OCI-M2 (cell line): ENCODE data around the gene PSMA1.
"Not testable (repeated sequence)": the region's sequence is repeated elsewhere in the genome, so short reads cannot be mapped to it uniquely, and the experiment has no call there.

Experiments used
- DNase-seq: peaks from one replicate; lab custom pipeline; 2025; ENCODE audit not compliant: unreplicated experiment; lab: John Stamatoyannopoulos, UW

The PSMA1 gene

GRCh38 chr11:14519917-14520746 lies at the start of gene PSMA1:
TSS of gene PSMA1 (minus strand) at chr11:14520386. CDS start at chr11:14520299, 87 bp downstream.
- peak; percentile 64 for DNase-seq

DNA sequence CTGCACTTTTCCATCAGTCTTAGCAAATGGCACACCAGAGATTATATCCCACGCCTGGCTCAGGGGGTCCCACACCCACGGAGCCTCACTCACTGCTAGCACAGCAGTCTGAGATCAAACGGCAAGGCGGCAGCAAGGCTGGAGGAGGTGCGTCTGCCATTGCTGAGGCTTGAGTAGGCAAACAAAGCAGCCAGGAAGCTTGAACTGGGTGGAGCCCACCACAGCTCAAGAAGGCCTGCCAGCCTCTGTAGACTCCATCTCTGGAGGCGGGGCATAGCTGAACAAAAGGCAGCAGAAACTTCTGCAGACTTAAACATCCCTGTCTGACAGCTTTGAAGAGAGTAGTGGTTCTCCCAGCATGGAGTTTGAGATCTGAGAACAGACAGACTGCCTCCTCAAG lies 49.3 kb upstream of the PSMA1 start:
- DNase-seq = not testable (repeated sequence)

- no peak for DNase-seq
Observed at GRCh38 chr11:14567064-14567651, 47.0 kb upstream of the PSMA1 start.

DNA sequence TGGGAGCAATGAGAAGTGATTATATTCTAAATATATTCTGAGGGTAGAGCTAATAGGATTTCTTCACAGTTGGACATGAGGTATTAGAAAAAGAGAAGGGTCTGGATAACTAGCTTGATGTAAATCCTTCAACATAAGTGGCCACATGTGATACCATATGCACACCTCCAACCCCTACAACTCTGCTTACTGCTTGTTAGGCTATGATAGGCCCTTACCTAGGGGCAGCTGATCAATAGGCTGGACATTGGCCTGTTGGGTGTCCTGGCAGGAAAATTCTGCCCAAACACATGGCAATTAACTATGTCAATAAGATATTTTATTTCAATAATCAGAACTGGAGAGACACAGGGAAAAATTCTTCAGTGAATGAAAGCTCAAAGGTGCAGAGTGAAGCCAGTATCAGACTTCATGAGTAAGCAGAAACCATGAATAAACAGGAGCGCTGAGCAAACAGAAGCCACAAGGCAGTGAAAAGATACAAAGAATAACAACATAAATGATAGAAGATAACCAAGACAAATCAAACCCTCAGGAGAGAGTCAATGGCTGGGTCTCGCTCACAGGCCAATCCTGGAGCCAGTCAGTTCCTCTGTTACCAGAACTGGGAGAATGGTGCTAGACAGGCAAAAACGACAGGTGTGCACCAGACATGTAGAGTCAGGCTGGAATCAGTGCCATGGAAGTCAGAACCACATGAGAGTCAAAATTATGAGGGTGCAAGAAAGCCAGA lies 46.3 kb upstream of the PSMA1 start:
- DNase-seq = no peak

GRCh38 chr11:14565845-14566244 lies 45.7 kb upstream of the PSMA1 start:
- no peak for DNase-seq

DNA sequence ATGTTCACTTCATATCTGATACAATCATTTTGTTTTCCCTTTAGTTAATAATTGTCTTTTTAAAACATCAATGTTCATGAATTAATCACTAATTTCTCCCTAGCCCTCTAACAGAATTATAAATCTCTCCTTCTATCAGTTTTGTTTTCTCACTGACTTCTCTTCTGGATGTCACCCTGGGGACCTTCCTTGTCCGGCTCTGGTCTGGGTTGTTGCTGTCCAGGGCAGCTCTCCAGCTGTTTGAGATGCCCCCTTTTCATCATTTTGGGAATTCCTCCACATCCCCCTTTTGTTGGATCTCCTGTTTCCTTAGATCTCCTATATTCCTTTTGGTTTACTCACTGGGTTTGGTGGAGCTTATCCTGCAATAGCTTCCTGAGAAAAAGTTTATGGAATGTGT lies 35.6 kb upstream of the PSMA1 start:
- DNase-seq = no peak

DNA sequence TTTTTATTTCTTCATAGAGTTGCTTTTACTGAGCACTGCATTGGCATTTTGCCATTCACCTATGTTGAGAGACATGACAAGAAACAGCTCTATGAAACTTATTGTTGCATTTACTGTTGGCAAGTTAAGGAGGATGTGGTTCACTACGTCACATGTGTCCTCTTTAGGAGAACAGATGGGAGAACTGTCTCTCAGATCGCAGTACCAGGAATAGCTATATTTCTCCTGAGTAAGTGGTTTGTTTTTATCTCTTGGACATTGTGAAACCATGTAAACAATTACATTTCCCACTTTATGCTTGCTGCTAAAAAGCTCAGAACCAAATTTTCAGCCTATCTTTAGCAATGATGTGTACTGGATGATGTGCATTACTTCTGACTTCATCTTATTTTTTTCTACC lies 34.8 kb upstream of the PSMA1 start:
- no peak for DNase-seq

GRCh38 chr11:14552089-14552488 lies 31.9 kb upstream of the PSMA1 start:
- no peak for DNase-seq

DNA sequence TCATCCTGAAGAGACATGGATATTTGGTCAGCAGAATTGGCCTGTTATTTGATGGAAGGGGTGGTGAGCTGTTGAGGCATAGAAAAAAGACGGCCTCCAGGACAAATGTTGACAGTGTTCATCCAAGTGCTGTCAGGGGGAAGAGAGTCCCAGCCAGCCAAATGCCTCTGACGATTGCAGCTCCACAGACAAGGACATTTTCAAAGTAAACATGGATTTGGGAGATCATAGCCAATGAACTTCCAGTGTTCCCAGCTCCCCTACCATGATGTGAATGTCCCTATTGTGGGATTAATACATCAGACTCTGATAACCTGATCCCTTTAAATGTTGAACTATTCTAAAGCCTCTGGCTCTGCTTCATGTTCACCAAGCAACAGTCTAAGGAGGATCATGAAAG lies 31.2 kb upstream of the PSMA1 start:
- DNase-seq = no peak

DNA sequence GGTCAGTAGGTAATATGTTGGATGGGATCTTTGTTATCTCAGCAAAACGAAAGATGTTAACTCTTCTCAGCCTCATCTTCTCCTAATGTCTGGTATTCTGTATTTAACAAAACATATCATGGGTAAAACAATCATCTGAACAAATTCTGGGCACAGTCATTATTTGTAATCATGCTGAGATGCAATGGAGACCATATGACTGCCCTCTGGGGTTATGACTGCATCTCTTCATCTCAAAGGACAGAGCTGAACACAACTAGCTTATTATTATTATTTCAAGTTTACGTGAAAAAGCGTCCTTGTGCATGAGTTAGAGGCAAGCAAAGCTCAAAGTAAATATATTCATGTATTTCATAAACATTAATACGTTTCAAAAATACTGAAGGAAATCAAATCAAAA lies 29.7 kb upstream of the PSMA1 start:
- no peak for DNase-seq

DNA sequence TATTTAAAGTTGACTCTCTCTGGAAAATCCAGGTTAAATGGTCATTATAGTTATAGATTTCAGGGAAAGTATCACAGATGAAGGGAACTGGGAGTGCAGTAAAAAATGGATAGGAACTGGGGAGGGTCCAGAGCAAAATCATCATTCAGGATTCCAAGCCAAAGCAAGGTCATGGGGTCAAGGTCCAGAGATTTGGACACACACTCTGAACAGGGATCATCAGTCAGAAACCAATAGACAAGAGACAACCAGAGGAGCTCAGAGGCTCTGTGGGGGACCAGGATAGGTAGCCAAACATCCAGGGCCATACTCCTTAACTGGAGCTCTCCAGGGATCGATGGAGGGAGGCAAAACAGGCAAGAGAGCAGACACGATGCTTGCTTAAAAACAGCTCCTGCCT lies 27.3 kb upstream of the PSMA1 start:
- DNase-seq = no peak

DNA sequence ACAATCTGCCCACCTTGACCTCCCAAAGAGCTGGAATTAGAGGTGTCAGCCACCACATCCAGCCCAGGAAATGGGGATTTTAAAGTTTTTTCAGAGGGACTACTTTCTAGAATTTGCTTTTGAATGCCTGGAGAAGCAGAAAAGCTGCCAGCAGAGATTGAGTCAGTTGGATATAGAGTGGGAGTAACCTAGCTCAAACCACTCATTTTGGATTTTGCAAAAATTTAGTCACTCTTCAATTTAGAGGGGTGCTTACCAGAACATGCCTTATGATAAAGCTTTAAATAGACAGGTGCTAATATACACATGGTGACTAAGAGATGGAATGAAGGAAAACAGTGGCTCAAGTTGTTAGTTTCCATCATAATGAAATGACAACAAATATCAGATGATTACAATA lies 26.5 kb upstream of the PSMA1 start:
- DNase-seq = no peak

- DNase-seq = no peak
Observed at GRCh38 chr11:14544611-14545010, 24.4 kb upstream of the PSMA1 start.

DNA sequence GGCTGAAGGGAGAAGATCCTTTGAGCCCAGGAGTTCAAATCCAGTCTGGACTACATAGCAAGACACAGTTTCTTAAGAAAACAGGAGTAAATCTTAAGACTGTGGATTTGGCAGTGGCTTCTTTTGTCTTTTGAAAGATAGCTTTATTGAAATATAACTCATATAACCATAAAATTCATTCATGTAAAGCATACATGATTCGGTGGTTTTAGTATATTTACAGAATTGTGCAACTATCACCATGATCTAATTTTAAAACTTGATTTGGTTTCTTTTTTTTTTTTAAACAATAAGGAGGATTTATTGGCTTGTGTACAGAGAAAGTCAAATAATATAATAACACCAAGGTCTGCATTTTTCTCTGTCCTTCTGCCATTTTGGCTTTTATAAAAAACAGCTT lies 23.1 kb upstream of the PSMA1 start:
- no peak for DNase-seq

DNA sequence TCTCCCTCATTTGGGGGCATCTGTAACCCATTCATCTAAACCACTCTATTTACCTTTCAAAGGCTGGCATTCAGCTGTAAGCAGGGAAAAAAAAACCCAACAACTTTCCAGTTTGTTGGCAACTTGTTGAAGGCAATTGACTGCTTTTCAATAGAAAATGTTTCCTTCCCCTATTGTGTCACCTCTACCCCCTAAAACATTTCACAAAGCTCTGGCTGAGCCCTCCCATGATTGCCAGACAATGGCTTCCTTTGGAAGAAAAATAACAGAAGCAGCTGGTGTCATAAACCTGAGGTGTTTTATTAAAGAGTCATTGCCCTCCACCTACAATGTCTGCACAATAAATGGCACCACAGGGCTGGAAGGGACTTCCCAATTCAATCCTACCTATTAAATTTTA lies 22.1 kb upstream of the PSMA1 start:
- no peak for DNase-seq

DNA sequence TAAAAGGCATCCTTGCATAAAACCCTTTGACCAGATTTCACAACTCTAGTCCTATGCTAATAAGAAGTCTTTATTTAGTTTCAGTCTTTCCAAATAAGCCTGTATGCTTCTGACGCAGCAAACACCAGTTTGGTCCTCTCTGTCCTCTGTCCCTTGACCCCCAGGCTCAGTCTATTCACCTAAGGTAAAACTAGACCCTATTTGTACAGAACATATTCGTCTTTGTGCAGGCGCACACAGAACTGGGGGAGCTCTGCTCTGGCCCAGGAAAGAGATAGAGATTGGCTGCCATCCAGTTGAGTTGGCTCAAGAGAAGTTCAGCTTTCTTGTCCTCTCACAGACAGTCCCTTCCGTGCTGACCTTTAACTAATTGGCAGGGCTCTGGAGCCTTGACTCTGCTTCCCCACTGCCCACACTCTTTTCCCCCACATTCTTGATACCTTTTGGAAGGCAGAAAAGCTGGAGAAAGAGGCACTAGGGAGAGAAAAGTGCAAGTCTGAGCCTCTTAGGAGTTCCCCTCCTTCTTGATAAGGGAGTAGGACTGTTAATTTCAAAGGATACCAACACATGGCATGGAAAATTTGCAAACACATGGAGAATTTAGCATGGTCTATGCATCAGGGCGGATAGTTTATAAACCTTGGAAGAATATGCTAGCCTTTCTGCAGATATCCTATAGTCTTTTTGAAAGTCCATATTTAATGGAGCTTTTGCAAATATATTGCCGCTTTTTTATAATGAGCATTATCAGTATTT lies 21.2 kb upstream of the PSMA1 start:
- no peak for DNase-seq

DNA sequence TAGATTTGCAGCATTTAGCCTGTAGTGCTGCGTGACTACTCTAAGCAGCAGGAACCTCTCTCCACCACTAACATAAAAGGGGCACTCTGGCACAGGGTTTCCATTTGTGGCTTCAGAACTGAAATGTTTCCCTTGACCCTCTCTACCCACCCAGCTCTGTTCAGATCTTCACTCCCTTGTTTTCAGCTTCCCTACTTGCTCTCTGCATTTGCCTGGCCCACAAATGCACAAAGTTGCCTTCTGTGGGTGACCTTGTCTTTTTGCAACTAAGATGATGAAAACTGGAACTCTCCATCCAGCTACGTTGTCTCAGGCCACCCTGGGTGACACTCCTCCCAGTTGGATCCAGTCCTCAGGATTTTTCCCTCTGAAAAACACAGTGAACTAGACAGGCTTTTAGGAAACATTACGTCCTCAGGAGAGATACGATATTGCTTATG lies 19.8 kb upstream of the PSMA1 start:
- DNase-seq = no peak

DNA sequence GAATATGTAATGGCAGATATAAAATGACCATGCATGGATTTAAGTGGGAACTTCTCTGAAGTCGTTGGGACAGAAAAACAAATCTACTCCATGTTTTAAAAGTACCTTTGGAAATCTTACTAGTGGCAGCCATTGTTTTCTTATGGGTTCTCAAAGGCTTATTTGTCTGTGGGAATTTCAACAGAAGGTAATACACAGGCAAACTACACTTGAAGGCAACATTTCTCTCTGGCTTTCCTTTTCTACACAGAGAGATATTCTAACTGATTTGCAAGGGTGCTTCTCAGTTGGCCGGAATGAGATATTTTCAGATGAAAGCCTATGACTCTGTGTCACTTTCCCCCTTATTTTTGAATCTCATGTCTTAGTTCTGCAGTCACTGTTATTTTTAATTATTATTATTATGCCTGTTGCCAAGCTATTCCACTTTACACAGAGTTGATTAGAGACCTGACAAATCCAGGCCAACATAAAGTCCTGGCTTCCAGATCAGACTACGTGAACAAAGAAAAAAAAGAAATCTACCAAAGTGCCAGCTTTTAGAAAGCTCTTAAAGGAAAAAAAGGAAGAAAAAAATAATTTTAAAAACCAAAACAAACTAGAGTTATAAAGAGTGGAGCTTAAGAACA lies 18.9 kb upstream of the PSMA1 start:
- no peak for DNase-seq

DNA sequence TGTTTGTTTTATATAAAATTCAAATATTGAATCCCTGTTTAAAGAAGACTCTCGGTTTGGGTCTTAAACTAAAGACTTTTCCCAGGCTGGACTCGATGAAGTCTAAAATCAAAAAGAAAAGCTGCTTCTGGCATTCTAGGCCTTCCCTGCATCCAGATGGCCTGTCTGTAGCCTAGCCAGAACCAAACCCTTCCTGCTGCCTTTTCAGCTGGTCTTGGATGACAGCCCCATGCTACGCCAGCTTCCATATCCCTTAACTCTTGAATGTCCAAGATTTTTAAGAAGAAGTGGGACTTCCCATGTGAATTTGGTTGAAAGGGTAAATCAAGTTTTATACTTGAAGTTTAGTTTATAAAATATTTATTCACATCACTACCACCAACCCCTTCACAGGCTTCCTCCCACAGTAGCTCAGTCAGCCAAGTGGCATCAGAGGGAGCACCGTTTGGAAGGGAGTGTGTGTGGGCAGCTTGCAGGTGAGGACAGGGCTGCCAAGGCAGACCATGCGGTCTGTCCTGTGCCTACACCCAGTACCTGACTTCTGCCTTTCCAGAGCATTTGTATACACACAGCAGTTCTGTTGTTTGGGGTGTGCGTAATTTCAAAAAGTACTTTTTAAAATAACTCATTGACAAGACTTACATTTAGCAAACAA lies 18.2 kb upstream of the PSMA1 start:
- DNase-seq = no peak

DNA sequence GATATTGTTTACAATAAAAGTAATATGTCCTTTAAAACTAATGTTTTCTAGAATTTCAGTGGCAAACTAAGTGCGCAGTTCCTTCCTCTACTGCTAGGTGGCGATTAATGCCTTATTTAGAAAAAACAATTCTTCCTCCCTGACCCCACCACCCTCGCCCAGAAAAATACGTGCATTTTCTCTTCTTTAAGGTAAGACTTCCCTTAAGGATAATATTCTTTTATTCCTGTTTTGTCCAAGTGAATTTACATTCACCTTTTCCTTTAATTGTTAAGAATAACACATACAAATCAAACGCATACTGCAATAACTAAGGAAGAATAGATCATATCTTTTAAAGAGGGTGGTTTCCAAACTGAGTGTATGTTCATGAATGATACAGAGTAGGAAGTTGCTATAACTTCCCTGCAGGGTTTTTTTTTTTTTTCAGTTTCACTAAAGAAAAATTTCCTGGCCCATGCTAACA lies 17.0 kb upstream of the PSMA1 start:
- DNase-seq = peak; percentile 10
